ENCODE results near the gene GBE1.

Gene GBE1

DNA sequence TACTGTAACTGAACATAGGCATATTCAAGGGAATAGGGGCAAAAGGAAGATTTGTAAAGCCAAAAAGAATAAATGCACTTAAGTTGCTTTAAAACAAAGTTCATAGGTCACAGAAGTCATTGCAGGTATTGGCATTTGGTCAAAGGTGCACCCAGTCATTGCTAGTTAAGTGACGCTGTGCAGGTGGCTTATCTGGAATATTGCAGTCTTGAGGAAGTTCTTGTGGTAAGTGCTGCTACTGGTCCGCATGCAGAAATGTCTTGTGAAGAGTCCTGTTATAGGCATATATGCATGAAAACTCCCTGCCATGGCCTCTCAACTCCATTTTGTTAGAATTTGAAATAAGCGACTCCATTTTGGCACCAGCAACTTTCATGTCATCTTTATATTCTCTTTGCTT is 293.1 kb downstream of the GBE1 start:
- DNase-seq (ENCODE audit: low read depth), result no peak

DNA sequence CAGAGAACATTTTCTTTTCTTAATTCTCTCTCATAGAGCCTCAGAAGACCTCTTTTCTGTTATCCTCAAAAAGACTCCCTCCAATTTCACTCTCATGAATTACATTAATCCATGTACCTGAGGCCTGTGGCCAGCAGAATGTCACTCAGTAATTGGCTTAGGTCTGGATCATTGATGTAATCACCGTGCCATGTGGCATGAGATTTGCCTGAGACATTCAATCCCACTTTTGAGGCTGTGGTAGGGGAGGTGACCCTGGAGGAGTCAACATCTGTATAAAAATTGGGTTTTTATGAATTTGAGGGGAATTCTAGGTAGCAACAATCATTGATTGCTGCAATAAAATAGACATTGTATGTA is 295.3 kb downstream of the GBE1 start:
- DNase-seq (ENCODE audit: low read depth), result no peak

DNA sequence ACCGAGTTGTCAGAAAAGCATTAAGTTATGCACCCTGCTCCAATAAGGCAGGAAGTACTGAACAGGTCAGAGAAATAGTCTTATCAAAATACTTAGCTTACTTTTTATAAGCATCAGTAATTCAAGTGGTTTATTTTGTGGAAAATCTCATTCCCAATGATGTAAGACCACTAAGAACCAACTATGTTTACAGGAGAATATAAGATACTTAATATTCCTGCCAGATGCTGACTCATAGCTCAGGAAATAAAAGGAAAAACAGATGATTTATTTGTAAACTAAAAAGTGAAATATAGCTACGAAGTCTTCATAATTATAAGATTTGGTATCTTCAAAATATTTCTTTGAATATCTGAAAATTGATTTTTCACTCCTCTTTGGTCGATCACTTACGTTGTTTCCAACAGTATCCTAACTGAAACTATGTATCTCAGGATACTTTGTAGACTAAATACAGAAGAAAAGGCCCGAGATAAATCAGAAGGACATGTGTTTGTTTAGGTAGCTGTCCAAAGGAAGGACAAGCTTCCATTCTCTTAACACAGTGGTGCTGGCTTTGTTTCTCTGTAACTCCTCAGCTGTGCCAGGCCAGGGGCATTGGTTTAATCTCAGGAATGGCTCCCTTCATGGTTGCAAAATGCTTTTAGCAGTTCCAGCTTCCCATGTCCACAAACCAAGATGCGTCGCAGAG is 295.8 kb downstream of the GBE1 start:
- no peak for DNase-seq (ENCODE audit: low read depth)

DNA sequence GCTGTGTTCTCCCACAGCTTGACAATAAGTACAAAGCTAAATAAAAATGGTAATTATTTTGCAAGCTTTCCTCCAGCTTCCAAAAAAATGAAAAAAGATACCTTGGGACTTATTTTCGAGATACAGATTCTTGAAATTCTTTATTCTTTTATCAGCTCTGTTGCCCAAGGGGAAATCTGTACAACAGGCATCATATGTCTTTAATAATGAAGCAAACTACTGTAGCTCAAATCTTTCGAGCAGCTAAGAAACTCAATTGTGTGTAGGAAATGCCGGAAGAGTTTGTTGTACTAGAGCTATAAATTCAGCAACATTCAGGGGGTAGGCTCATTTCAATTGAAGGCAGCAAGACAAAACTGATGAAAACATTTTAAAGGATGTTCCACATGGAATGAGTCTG is 297.7 kb downstream of the GBE1 start:
- DNase-seq (ENCODE audit: low read depth), result no peak

DNA sequence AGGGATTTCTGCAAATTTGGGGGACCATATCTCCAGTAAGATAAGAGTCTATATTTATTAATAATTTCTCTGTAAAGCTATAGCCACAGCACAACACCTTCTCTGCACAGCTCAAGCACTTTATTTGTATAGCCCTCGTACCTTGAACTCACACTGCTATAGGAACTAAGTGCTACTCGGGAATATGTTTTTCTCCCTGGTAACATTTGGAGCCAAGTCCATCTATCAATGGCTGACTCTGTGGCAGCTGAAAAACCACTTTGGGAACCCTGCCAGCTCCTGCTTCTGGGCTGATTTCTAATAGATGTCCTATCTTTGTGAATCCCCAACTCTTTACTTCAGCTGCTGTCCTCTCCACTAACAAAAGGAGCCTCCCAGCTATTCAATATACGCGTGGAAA is 298.5 kb downstream of the GBE1 start:
- no peak for DNase-seq (ENCODE audit: low read depth)

- no peak for DNase-seq (ENCODE audit: low read depth)
Measured at GRCh38 chr3:81459733-81460132, 301.7 kb downstream of the GBE1 start.

DNA sequence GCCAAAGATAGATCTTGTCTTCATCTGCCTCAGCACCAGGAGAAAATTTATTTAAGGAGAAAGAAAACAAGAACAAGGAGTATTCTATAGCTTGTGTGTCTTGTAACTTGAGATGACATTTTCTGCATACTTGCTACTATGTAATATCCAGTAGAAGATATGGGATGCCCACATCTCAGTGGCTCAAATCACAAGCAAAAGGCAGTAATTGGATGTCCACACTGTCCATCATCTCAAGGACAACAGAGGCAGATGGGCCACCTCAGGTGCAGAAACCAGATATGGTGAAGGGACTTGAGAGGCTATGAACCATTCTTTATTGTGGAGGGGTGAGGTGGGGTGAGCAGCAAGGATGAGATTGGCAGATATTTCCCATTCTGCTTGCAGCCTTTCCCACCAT is 309.0 kb downstream of the GBE1 start:
- DNase-seq (ENCODE audit: low read depth), result no peak

DNA sequence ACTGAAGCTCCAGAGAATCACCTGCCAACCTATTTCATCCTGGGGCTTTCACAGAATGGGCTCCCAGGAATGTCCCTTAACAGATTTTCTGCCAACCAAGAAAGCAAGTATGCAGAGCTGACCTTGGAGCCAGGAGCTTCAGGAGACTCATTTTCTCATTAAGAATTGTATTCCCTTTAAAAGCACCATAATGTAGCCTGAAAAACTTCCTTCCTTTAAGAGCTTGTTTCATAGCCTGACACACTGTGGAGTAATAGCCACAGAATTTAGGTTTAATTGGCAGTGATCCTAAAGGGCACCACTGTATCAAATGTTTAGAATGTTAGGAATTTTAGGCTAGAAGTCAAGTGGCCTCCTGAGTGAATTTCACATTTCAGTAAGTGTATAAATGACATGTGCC is 309.8 kb downstream of the GBE1 start:
- no peak for DNase-seq (ENCODE audit: low read depth)

DNA sequence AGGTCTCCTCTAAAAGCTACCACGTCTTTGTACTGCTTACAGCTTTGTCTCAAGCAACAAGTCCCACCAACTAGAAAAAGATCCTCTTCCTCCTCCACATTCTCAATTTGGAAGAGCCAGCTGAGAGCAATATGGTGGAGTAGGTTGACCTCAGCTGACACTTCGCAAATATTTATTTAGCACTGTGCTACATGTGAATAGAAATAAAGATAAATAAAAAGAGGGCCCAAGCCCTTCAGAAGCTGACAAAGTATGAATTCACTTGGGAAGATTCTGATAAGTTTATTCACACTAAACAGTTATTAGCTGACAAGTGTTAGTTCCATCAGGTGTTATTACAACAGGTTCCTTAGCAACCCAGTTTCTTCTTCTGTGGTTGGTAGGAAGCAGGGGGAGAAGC is 310.3 kb downstream of the GBE1 start:
- no peak for DNase-seq (ENCODE audit: low read depth)

DNA sequence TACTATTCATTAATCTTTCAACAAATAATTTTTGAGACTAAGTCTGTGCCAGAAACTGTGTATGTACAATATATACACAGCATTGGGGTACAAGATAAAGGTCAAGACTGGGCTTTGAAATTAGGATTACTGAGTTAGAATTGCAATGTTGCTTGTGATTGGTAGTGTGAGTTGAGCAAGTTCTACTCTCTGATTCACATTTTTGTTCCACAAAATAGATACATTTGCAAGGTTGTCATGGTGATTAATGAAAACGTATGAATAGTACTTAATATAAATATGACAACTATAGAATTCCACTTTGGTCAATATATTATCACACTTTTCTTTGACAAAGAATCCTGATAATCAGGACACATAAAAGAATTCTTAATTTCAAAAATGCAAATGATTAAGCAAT is 314.6 kb downstream of the GBE1 start:
- DNase-seq (ENCODE audit: low read depth), result no peak

DNA sequence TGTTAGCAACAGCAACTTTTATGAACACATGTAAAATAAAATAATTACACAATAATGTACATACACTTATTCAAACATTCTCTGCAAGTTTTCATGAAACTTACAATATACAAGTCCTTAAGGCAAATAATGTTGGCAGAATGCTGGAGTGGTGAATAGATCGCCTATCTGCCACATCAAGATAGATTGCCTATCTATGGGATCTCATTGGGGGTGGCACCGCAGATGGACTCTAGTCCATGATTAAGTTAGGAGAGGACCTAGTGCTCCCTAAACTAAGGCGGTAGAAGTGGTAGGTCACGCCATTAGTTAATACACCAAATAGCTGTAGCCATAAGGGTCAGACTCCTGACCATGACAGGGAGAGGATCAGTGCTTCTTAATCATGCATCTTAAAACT is 315.7 kb downstream of the GBE1 start:
- no peak for DNase-seq (ENCODE audit: low read depth)

GRCh38 chr3:81444817-81445460 is 316.5 kb downstream of the GBE1 start:
- no peak for DNase-seq (ENCODE audit: low read depth)

GRCh38 chr3:81443958-81444357 is 317.5 kb downstream of the GBE1 start:
- peak; percentile 87 for DNase-seq (ENCODE audit: low read depth)

GRCh38 chr3:81443457-81443782 is 318.0 kb downstream of the GBE1 start:
- no peak for DNase-seq (ENCODE audit: low read depth)

DNA sequence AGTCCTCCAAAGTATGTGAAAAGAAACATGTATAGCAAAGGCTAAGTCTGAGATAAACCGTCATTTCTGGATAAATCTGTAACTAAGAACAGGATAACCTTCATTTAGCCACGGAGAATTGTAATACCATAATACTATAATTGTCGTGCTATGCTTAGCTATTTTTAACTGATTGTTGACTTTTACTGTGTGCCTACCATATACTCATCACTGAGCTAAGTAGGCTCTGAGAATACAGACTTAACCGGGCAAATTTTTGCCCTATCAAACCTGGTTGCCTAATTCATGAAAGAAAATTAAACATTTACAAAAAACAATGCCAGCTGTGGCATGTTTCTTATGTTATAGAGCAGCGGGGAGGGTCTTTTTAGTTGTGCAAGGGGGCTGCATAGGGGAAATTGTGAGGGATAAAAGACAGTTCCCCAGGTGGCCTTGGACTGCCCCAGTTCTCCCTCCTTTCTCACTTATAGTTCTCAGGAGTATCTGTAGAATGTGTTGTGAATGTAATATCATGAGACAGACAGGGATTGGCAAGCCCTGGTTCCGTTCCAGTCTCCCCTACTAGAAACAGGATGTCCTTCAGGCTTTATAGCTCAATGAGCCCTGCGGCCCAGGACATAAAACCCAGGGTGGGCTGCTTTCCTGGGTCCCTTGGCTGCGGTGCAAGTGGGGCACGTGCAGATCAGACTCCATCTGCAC is 318.5 kb downstream of the GBE1 start:
- no peak for DNase-seq (ENCODE audit: low read depth)

DNA sequence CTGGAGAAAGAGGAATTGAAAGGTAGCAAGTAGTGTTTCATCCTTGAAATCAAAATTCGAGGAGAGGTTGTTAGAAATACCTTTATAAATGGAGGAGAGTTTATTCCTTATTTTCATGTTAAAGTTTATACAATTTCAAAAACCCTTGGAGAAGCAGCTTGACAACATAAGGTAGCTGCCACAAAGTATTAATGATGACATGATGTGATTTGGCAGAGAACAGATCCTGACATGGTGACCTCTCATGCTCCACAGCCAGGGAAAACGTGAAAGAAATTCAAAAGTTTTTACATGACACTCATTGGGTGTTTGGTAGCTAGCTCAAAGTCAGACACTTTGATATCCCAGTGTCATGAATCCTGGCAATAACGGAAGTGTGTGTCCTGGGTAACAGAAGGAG is 320.8 kb downstream of the GBE1 start:
- no peak for DNase-seq (ENCODE audit: low read depth)

Measured in stromal cell of bone marrow (primary cell).